HepG2 (cell line): ENCODE measurements around the gene RNPS1. TPM values are rescaled to one million over a fixed set of nuclear protein-coding genes. Genes with fewer than 3 reads are reported as not detected.

ENCODE experiments used
- ATF3 ChIP-seq: sonication (generic); formaldehyde crosslinking; IDR thresholded peaks from 2 replicates; pipeline ENCODE4 v1.4.0; 2020; ENCODE audit warnings: missing genetic modification reagents
- CAMTA2 ChIP-seq: sonication (generic); formaldehyde crosslinking; IDR thresholded peaks from 2 replicates; pipeline ENCODE4 v1.4.0; 2020; ENCODE audit warnings: mild to moderate bottlenecking, missing genetic modification reagents, borderline replicate concordance
- CREB1 ChIP-seq, 2 experiments: fragments of 450-650 bp in 1 of 2; IDR thresholded peaks; 2 replicates each; pipeline ENCODE4 v1.6.1; 2016 to 2017; ENCODE audit warnings: control low read depth in 1 of 2, mild to moderate bottlenecking in 1 of 2, missing compliant biosample characterization in 1 of 2, missing genetic modification characterization in 1 of 2
- DMTF1 ChIP-seq: sonication (generic); formaldehyde crosslinking; IDR thresholded peaks from 2 replicates; pipeline ENCODE4 v1.4.0; 2020; ENCODE audit warnings: mild to moderate bottlenecking, missing genetic modification reagents
- ELK4 ChIP-seq: sonication (generic); formaldehyde crosslinking; IDR thresholded peaks from 2 replicates; pipeline ENCODE4 v1.9.0; 2021; ENCODE audit warnings: missing genetic modification reagents, borderline replicate concordance
- FOXA1 ChIP-seq, 2 experiments: fragments of 450-650 bp in 1 of 2; sonication (generic) in 1 of 2; formaldehyde crosslinking in 1 of 2; IDR thresholded peaks; 2 replicates each; pipeline versions ENCODE4 v1.4.0 to v1.6.1; 2016 to 2020; ENCODE audit warnings: missing genetic modification reagents in 1 of 2
- JUNB ChIP-seq: sonication (generic); formaldehyde crosslinking; IDR thresholded peaks from 2 replicates; pipeline ENCODE4 v1.8.0; 2022; ENCODE audit warnings: missing genetic modification reagents, mild to moderate bottlenecking, borderline replicate concordance
- KLF13 ChIP-seq: sonication (generic); formaldehyde crosslinking; IDR thresholded peaks from 2 replicates; pipeline ENCODE4 v1.4.0; 2020; ENCODE audit warnings: mild to moderate bottlenecking, missing genetic modification reagents
- SAFB2 ChIP-seq: sonication (generic); formaldehyde crosslinking; IDR thresholded peaks from 2 replicates; pipeline ENCODE4 v1.5.1; 2020; ENCODE audit warnings: missing genetic modification reagents, low read depth, mild to moderate bottlenecking, borderline replicate concordance
- SALL1 ChIP-seq: sonication (generic); formaldehyde crosslinking; IDR thresholded peaks from 2 replicates; pipeline ENCODE4 v1.8.0; 2022; ENCODE audit warnings: mild to moderate bottlenecking, missing genetic modification reagents
- STAT6 ChIP-seq: sonication (generic); formaldehyde crosslinking; IDR thresholded peaks from 2 replicates; pipeline ENCODE4 v1.4.0; 2020; ENCODE audit warnings: missing genetic modification reagents, mild to moderate bottlenecking, borderline replicate concordance
- ZNF20 ChIP-seq: sonication (generic); formaldehyde crosslinking; IDR thresholded peaks from 2 replicates; pipeline ENCODE4 v1.4.0; 2020; ENCODE audit warnings: mild to moderate bottlenecking, moderate library complexity, missing genetic modification reagents
- ZNF441 ChIP-seq: sonication (generic); formaldehyde crosslinking; IDR thresholded peaks from 2 replicates; pipeline ENCODE4 v1.7.0; 2021; ENCODE audit warnings: missing genetic modification reagents, borderline replicate concordance
- ZNF550 ChIP-seq: sonication (generic); formaldehyde crosslinking; IDR thresholded peaks from 2 replicates; pipeline ENCODE4 v1.4.0; 2020; ENCODE audit warnings: mild to moderate bottlenecking, missing genetic modification reagents, borderline replicate concordance
- ZNF772 ChIP-seq: sonication (generic); formaldehyde crosslinking; IDR thresholded peaks from 2 replicates; pipeline ENCODE4 v1.5.0; 2020; ENCODE audit warnings: mild to moderate bottlenecking, missing genetic modification reagents
- ZNF816 ChIP-seq: sonication (generic); formaldehyde crosslinking; IDR thresholded peaks from 2 replicates; pipeline ENCODE4 v1.8.0; 2022; ENCODE audit warnings: missing genetic modification reagents, mild to moderate bottlenecking, borderline replicate concordance
- polyA plus RNA-seq, 8 experiments: library from polyadenylated mRNA; depleted of rRNA in 3 of 8; stranded (reverse) in 7 of 8; unstranded in 1 of 8; fragments of >200 nt; fragmentation: Illumina TruSeq in 4 of 8; extraction: Trizol in 4 of 8; gene quantifications; 2 replicates each; pipeline versions ENCODE4 v1.2.1 to v1.2.3, GENCODE V29; 2011 to 2016; ENCODE audit warnings: low read depth in 4 of 8, missing spikeins in 1 of 8, mixed read lengths in 1 of 8; ENCODE audit not compliant: insufficient read depth in 1 of 8
- total RNA-seq, 5 experiments: library from RNA; depleted of rRNA; stranded (reverse); fragments of >200 nt; fragmentation: Illumina TruSeq; extraction: Trizol; gene quantifications; 2 replicates each; pipeline ENCODE4 v1.2.3, GENCODE V29; 2016; ENCODE audit warnings: low read depth in 1 of 5

Gene RNPS1
- total and polyA plus RNA-seq, 2 of the 13 experiments (the other 11 are each of a cell fraction or from before 2014, with no cell fraction given), result 126 to 133 TPM

GRCh38 chr16:2267913-2268666 is at the start of gene RNPS1 (continued):
- TF ChIP-seq CAMTA2 (CRISPR knock-in tag) (peak; percentile 82), ZNF20 (CRISPR knock-in tag) (no peak), ZNF772 (peak; percentile 71; the same call in 1 of the 2 replicates), ELK4 (CRISPR knock-in tag) (0 out of 2 replicates have a peak, but pooled peaks have one; percentile 32), DMTF1 (CRISPR knock-in tag) (no peak; the same call in 1 of the 2 replicates), SAFB2 (peak; percentile 29), CREB1 (IDR thresholded peaks at IDR 0.05) (peak; percentile 100), CREB1 (CRISPR knock-in tag; IDR thresholded peaks at IDR 0.05) (peak; percentile 100), ZNF441 (CRISPR knock-in tag) (peak; percentile 77; the same call in 1 of the 2 replicates), ZNF550 (CRISPR knock-in tag) (0 out of 2 replicates have a peak, but pooled peaks have one; percentile 90), SALL1 (CRISPR knock-in tag) (peak; percentile 88), JUNB (CRISPR knock-in tag) (no peak), FOXA1 (IDR thresholded peaks at IDR 0.05) (no peak), FOXA1 (CRISPR knock-in tag; IDR thresholded peaks at IDR 0.05) (no peak), STAT6 (CRISPR knock-in tag) (0 out of 2 replicates have a peak, but pooled peaks have one; percentile 58), ATF3 (CRISPR knock-in tag) (peak; percentile 54; the same call in 1 of the 2 replicates), KLF13 (CRISPR knock-in tag) (peak; percentile 98), ZNF816 (CRISPR knock-in tag) (peak; percentile 71; the same call in 1 of the 2 replicates)
